GM04504 (cell line): ENCODE results near the gene NEMF.
"Not testable (repeated sequence)": the region's sequence is repeated elsewhere in the genome, so short reads cannot be mapped to it uniquely, and the experiment has no call there.

Experiments
- DNase-seq: peaks from one replicate; pipeline ENCODE4 v3.0.0-alpha.2; 2012; ENCODE audit warnings: low read depth

NEMF gene

GRCh38 chr14:49876563-49877127 lies 24.1 kb upstream of the NEMF start:
- no peak for DNase-seq

GRCh38 chr14:49875640-49876198 lies 23.1 kb upstream of the NEMF start:
- no peak for DNase-seq

- not testable (repeated sequence) for DNase-seq
Measured at GRCh38 chr14:49873548-49873947, 21.0 kb upstream of the NEMF start.

- no peak for DNase-seq
Measured at GRCh38 chr14:49870908-49871307, 18.3 kb upstream of the NEMF start.

- no peak for DNase-seq
Measured at GRCh38 chr14:49868720-49869114, 16.1 kb upstream of the NEMF start.

GRCh38 chr14:49867831-49868719 lies 15.5 kb upstream of the NEMF start:
- DNase-seq: peak; percentile 85

- DNase-seq: peak; percentile 28
Measured at GRCh38 chr14:49865431-49865859, 12.9 kb upstream of the NEMF start.

GRCh38 chr14:49863487-49864281 lies 11.1 kb upstream of the NEMF start:
- no peak for DNase-seq

GRCh38 chr14:49862089-49862673 lies 9.6 kb upstream of the NEMF start:
- peak; percentile 74 for DNase-seq

- peak; percentile 70 for DNase-seq
Measured at GRCh38 chr14:49861699-49862088, 9.1 kb upstream of the NEMF start.

- no peak for DNase-seq
Measured at GRCh38 chr14:49860988-49861698, 8.6 kb upstream of the NEMF start.

- no peak for DNase-seq
Measured at GRCh38 chr14:49858383-49858782, 5.8 kb upstream of the NEMF start.

- no peak for DNase-seq
Measured at GRCh38 chr14:49857427-49858003, 4.9 kb upstream of the NEMF start.

GRCh38 chr14:49853572-49854375 lies 1.2 kb upstream of the NEMF start:
- peak; percentile 65 for DNase-seq

- DNase-seq: no peak
Measured at GRCh38 chr14:49853158-49853477, 530 bp upstream of the NEMF start.

GRCh38 chr14:49851813-49852212 lies 775 bp downstream of the NEMF start:
- no peak for DNase-seq

GRCh38 chr14:49849213-49849847 lies 3.3 kb downstream of the NEMF start:
- no peak for DNase-seq

GRCh38 chr14:49828640-49829039 lies 23.9 kb downstream of the NEMF start:
- DNase-seq: no peak

- DNase-seq: no peak
Measured at GRCh38 chr14:49820176-49820575, 32.4 kb downstream of the NEMF start.

- no peak for DNase-seq
Measured at GRCh38 chr14:49816844-49817243, 35.7 kb downstream of the NEMF start.
